DMS 273 treated with DMSO at 0.1 percent for 48 hours (cell line): Measurements from ENCODE around the gene SRGN.

Source experiments
- DNase-seq: peaks from one replicate; lab custom pipeline; 2025; lab: John Stamatoyannopoulos, UW

The SRGN gene

GRCh38 chr10:69061305-69062161 is 26.4 kb upstream of the SRGN start:
- DNase-seq = no peak

GRCh38 chr10:69062901-69063300 is 25.0 kb upstream of the SRGN start:
- no peak for DNase-seq

- no peak for DNase-seq
Observed at GRCh38 chr10:69064762-69065328, 23.1 kb upstream of the SRGN start.

GRCh38 chr10:69065406-69066361 is 22.2 kb upstream of the SRGN start:
- no peak for DNase-seq

- no peak for DNase-seq
Observed at GRCh38 chr10:69067189-69067588, 20.7 kb upstream of the SRGN start.

GRCh38 chr10:69068549-69068948 is 19.4 kb upstream of the SRGN start:
- no peak for DNase-seq

- peak; percentile 57 for DNase-seq
Observed at GRCh38 chr10:69069090-69070042, 18.5 kb upstream of the SRGN start.

- DNase-seq = no peak
Observed at GRCh38 chr10:69070951-69071350, 17.0 kb upstream of the SRGN start.

- no peak for DNase-seq
Observed at GRCh38 chr10:69071610-69072009, 16.3 kb upstream of the SRGN start.

GRCh38 chr10:69073026-69073425 is 14.9 kb upstream of the SRGN start:
- no peak for DNase-seq

GRCh38 chr10:69073736-69074364 is 14.1 kb upstream of the SRGN start:
- no peak for DNase-seq

- DNase-seq = no peak
Observed at GRCh38 chr10:69074532-69074931, 13.4 kb upstream of the SRGN start.

GRCh38 chr10:69075431-69075830 is 12.5 kb upstream of the SRGN start:
- DNase-seq = no peak

GRCh38 chr10:69078311-69078710 is 9.6 kb upstream of the SRGN start:
- no peak for DNase-seq

GRCh38 chr10:69080226-69080625 is 7.7 kb upstream of the SRGN start:
- DNase-seq = no peak

- DNase-seq = no peak
Observed at GRCh38 chr10:69086001-69086509, 1.8 kb upstream of the SRGN start.

- DNase-seq = no peak
Observed at GRCh38 chr10:69088471-69088769, 517 bp downstream of the SRGN start.

- DNase-seq = no peak
Observed at GRCh38 chr10:69088801-69089501, 1.0 kb downstream of the SRGN start.

- DNase-seq = no peak
Observed at GRCh38 chr10:69089638-69090599, 2.0 kb downstream of the SRGN start.
